Measurements from ENCODE around the gene NDUFB8. TPM values are rescaled to one million over a fixed set of nuclear protein-coding genes. Genes with fewer than 3 reads are reported as not detected.

The NDUFB8 gene
- total RNA-seq, 1 donor from 2014 or later, result 339 TPM

- intact Hi-C loops (cut with micrococcal nuclease), result loop anchor here (1.0 to 5.0 kb wide), 11 partner anchors 9 to 661 kb away; partner anchors contain the start of genes BLOC1S2 and ERLIN1
Observed at GRCh38 chr10:100508691-100509150, 20.9 kb downstream of the NDUFB8 start.

- intact Hi-C loops (cut with micrococcal nuclease), result loop anchor here (1.0 to 5.0 kb wide), 11 partner anchors 9 to 661 kb away; partner anchors contain the start of genes BLOC1S2 and ERLIN1
Observed at GRCh38 chr10:100508266-100508665, 21.4 kb downstream of the NDUFB8 start.

- intact Hi-C loops (cut with micrococcal nuclease), result loop anchor here (5.0 kb wide), 2 partner anchors 320 to 660 kb away; partner anchors contain the start of gene ERLIN1
Observed at GRCh38 chr10:100507357-100507732, 22.3 kb downstream of the NDUFB8 start.

- intact Hi-C loops (cut with micrococcal nuclease), result loop anchor here (5.0 kb wide), 2 partner anchors 319 to 659 kb away; partner anchors contain the start of gene ERLIN1
Observed at GRCh38 chr10:100506596-100507356, 22.9 kb downstream of the NDUFB8 start.

- intact Hi-C loops (cut with micrococcal nuclease), result loop anchor here (5.0 kb wide), 2 partner anchors 318 to 658 kb away; partner anchors contain the start of gene ERLIN1
Observed at GRCh38 chr10:100505164-100505563, 24.5 kb downstream of the NDUFB8 start.

- intact Hi-C loops (cut with micrococcal nuclease), result no loop called here
Observed at GRCh38 chr10:100504096-100504495, 25.6 kb downstream of the NDUFB8 start.

GRCh38 chr10:100502926-100503494, 26.7 kb downstream of the NDUFB8 start:
- intact Hi-C loops (cut with micrococcal nuclease), result no loop called here

GRCh38 chr10:100501423-100501822, 28.2 kb downstream of the NDUFB8 start:
- intact Hi-C loops (cut with micrococcal nuclease), result no loop called here

GRCh38 chr10:100498059-100498458, 31.6 kb downstream of the NDUFB8 start:
- intact Hi-C loops (cut with micrococcal nuclease), result no loop called here

GRCh38 chr10:100496567-100496966, 33.1 kb downstream of the NDUFB8 start:
- intact Hi-C loops (cut with micrococcal nuclease), result no loop called here

GRCh38 chr10:100490531-100490930, 39.1 kb downstream of the NDUFB8 start:
- intact Hi-C loops (cut with micrococcal nuclease), result no loop called here

- intact Hi-C loops (cut with micrococcal nuclease), result no loop called here
Observed at GRCh38 chr10:100489396-100489795, 40.3 kb downstream of the NDUFB8 start.

GRCh38 chr10:100487529-100487928, 42.1 kb downstream of the NDUFB8 start:
- intact Hi-C loops (cut with micrococcal nuclease), result no loop called here

- intact Hi-C loops (cut with micrococcal nuclease), result no loop called here
Observed at GRCh38 chr10:100485801-100486495, 43.7 kb downstream of the NDUFB8 start.

GRCh38 chr10:100485366-100485765, 44.3 kb downstream of the NDUFB8 start:
- intact Hi-C loops (cut with micrococcal nuclease), result no loop called here

- intact Hi-C loops (cut with micrococcal nuclease), result no loop called here
Observed at GRCh38 chr10:100483876-100484666, 45.6 kb downstream of the NDUFB8 start.

GRCh38 chr10:100482834-100483185, 46.9 kb downstream of the NDUFB8 start:
- intact Hi-C loops (cut with micrococcal nuclease), result loop anchor here (1.0 kb wide), 4 partner anchors 25 to 145 kb away; no protein-coding TSS in a partner anchor

GRCh38 chr10:100482181-100482833, 47.4 kb downstream of the NDUFB8 start:
- intact Hi-C loops (cut with micrococcal nuclease), result loop anchor here (1.0 kb wide), 4 partner anchors 26 to 144 kb away; no protein-coding TSS in a partner anchor

GRCh38 chr10:100481462-100482081, 48.1 kb downstream of the NDUFB8 start:
- intact Hi-C loops (cut with micrococcal nuclease), result loop anchor here (1.0 kb wide), 6 partner anchors 27 to 143 kb away; partner anchors contain the start of gene SCD

GRCh38 chr10:100480002-100480401, 49.7 kb downstream of the NDUFB8 start:
- intact Hi-C loops (cut with micrococcal nuclease), result no loop called here
